Measurements from ENCODE around the gene TP53AIP1. TPM values are rescaled to one million over a fixed set of nuclear protein-coding genes. Genes with fewer than 3 reads are reported as not detected.

Gene TP53AIP1
- total and polyA plus RNA-seq, 9 of the 15 experiments (the other 6 are each of a cell fraction or from before 2014, with no cell fraction given): not detected

GRCh38 chr11:128941110-128941509, 1.6 kb downstream of the TP53AIP1 start (continued):
- TF ChIP-seq HNRNPH1 (optimal IDR thresholded peaks at IDR 0.05; ENCODE audit: low read depth, low read length): no peak
- TF ChIP-seq CBFB (CRISPR knock-in tag; IDR thresholded peaks at IDR 0.05): no peak

- no peak for DNase-seq (ENCODE audit: extremely low read depth in 1 of 4, low spot score in 3 of 4)
- peaks cover 4 to 56% of the 10 kb centered on the region in 2 experiments; a peak in 3 of 5 replicates for H3K27me3 ChIP-seq (ENCODE audit: control insufficient read depth in 2 of 2, insufficient read depth in 2 of 2, low read length in 2 of 2)
- no peak overlapping the region for H3K9ac ChIP-seq (ENCODE audit: insufficient read depth in 1 of 2, low read depth in 2 of 2, low read length in 2 of 2)
These were observed 2.1 kb downstream of the TP53AIP1 start for GRCh38 chr11:128940603-128941002.

More at GRCh38 chr11:128940603-128941002, 2.1 kb downstream of the TP53AIP1 start:
- in situ Hi-C loops (cut with MboI) (no loop called here), intact Hi-C loops (cut with micrococcal nuclease) (no loop called here)
- H2AFZ ChIP-seq (ENCODE audit: low read depth, low read length): no peak overlapping the region
- no TSS peak for BruUV-seq (replicated peaks)
- no peaks in the 10 kb centered on the region for H4K20me1 ChIP-seq (replicated peaks; ENCODE audit: control insufficient read depth, insufficient read depth, low read length)
- H3K79me2 ChIP-seq (ENCODE audit: control insufficient read depth, insufficient read depth, low read length): no peaks in the 10 kb centered on the region
- H3K4me1 ChIP-seq (replicated peaks in 1 of 2; ENCODE audit: control insufficient read depth in 2 of 2, insufficient read depth in 2 of 2, low read length in 2 of 2): no peaks in the 10 kb centered on the region
- no peak for ATAC-seq
- H3K4me2 ChIP-seq (ENCODE audit: insufficient read depth, low read length): no peak overlapping the region
- no peaks in the 10 kb centered on the region for H3K36me3 ChIP-seq (ENCODE audit: control insufficient read depth, insufficient read depth, low read length)
- ChIA-PET CTCF (ENCODE audit: low intra/inter-chr PET ratio) (no interaction called here), POLR2A (no interaction called here)
- no peak overlapping the region for H3K27ac ChIP-seq (ENCODE audit: extremely low read depth, low read depth, low read length)
- no peaks in the 10 kb centered on the region for H3K9me1 ChIP-seq (ENCODE audit: control insufficient read depth, insufficient read depth, low read length)
- FAIRE-seq: no peak
- no peaks in the 10 kb centered on the region for H3K9me3 ChIP-seq (replicated peaks; ENCODE audit: control insufficient read depth, insufficient read depth, low read depth, low read length)
- TF ChIP-seq ZBTB34 (CRISPR knock-in tag; IDR thresholded peaks at IDR 0.05): no peak
- no peak for TF ChIP-seq POLR2AphosphoS5 (IDR thresholded peaks at IDR 0.05; ENCODE audit: control insufficient read depth, insufficient read depth, low read depth, low read length)
- TF ChIP-seq ETS2 (tag; IDR thresholded peaks at IDR 0.05; ENCODE audit: borderline replicate concordance, poor library complexity, severe bottlenecking): no peak
- no peak for TF ChIP-seq EZH2 (IDR thresholded peaks at IDR 0.05; ENCODE audit: borderline replicate concordance, low read depth, low read length)
- no peak for TF ChIP-seq ZNF717 (CRISPR knock-in tag; IDR thresholded peaks at IDR 0.05)
- TF ChIP-seq ZNF398 (CRISPR knock-in tag; IDR thresholded peaks at IDR 0.05): no peak
- TF ChIP-seq ZBTB33 (CRISPR knock-in tag; IDR thresholded peaks at IDR 0.05): no peak
- no peak for TF ChIP-seq CREB3L1 (IDR thresholded peaks at IDR 0.05; ENCODE audit: borderline replicate concordance, low read depth)
- no peak for TF ChIP-seq CHD1 (IDR thresholded peaks at IDR 0.05; ENCODE audit: low read length)
- WGBS (ENCODE audit: insufficient coverage, low coverage, missing lambda C conversion rate): 0% methylated on average over 15 of the region's 15 CpGs
- no peak overlapping the region for H3K4me3 ChIP-seq

Measured in K562 (cell line).